PC-9 (cell line): ENCODE measurements around the gene CDC14A. TPM values are rescaled to one million over a fixed set of nuclear protein-coding genes. Genes with fewer than 3 reads are reported as not detected.

Experiments used
- BruUV-seq: library from RNA; stranded (reverse); fragments of 400-500 nt; replicated peaks from 2 replicates; lab custom pipeline; 2021; lab: Mats Ljungman, UMichigan
- CTCF ChIA-PET: fragments of 300-600 bp; sonication (Branson Sonifier 250); formaldehyde crosslinking; loops from one replicate; lab custom pipeline; 2022; ENCODE audit warnings: antibody characterized with exemption; lab: Charles Lee
- POLR2A ChIA-PET: fragments of 300-600 bp; sonication (Branson Sonifier 250); formaldehyde crosslinking; loops from one replicate; lab custom pipeline; 2022; ENCODE audit warnings: antibody characterized with exemption; ENCODE audit not compliant: unreplicated experiment; lab: Charles Lee
- DNase-seq, 2 experiments: peaks; one replicate each; pipeline versions ENCODE4 v3.0.0 to v3.0.0-alpha.2; 2015 to 2022; ENCODE audit warnings: mixed read lengths in 1 of 2
- H2AFZ ChIP-seq: fragments of 200-600 bp; sonication (generic); 2 replicates; pipeline ENCODE4 v1.8.1; 2017; ENCODE audit warnings: antibody characterized with exemption
- H3F3A ChIP-seq: fragments of 200-600 bp; sonication (generic); 2 replicates; pipeline ENCODE4 v1.8.1; 2017; ENCODE audit warnings: antibody characterized with exemption, mild to moderate bottlenecking, low read depth; ENCODE audit not compliant: insufficient read depth
- H3K27ac ChIP-seq: fragments of 200-600 bp; sonication (generic); 2 replicates; pipeline ENCODE4 v1.6.1; 2016; ENCODE audit warnings: mixed run types
- H3K27me3 ChIP-seq: fragments of 200-600 bp; sonication (generic); 2 replicates; pipeline ENCODE4 v1.6.1; 2016; ENCODE audit warnings: low read depth, mixed run types; ENCODE audit not compliant: insufficient read depth
- H3K36me3 ChIP-seq: fragments of 200-600 bp; sonication (generic); 2 replicates; pipeline ENCODE4 v1.6.1; 2016; ENCODE audit warnings: low read depth, mixed run types
- H3K4me1 ChIP-seq: fragments of 200-600 bp; sonication (generic); replicated peaks from 2 replicates; pipeline ENCODE4 v1.6.1; 2016; ENCODE audit warnings: mixed run types; ENCODE audit not compliant: insufficient read depth
- H3K4me2 ChIP-seq: fragments of 200-600 bp; sonication (generic); 2 replicates; pipeline ENCODE4 v1.6.1; 2017; ENCODE audit warnings: mixed run types
- H3K4me3 ChIP-seq: fragments of 200-600 bp; sonication (generic); 2 replicates; pipeline ENCODE4 v1.6.1; 2016; ENCODE audit warnings: mixed run types
- H3K79me2 ChIP-seq: fragments of 200-600 bp; sonication (generic); 2 replicates; pipeline ENCODE4 v1.6.1; 2017; ENCODE audit warnings: low read depth, mixed run types
- H3K9me2 ChIP-seq: fragments of 200-600 bp; sonication (generic); 2 replicates; pipeline ENCODE4 v1.8.1; 2017; ENCODE audit warnings: mild to moderate bottlenecking; ENCODE audit not compliant: insufficient read depth
- H3K9me3 ChIP-seq: fragments of 200-600 bp; sonication (generic); 2 replicates; pipeline ENCODE4 v1.8.1; 2016; ENCODE audit warnings: low read depth; ENCODE audit not compliant: insufficient read depth
- H4K20me1 ChIP-seq: fragments of 200-600 bp; sonication (generic); 2 replicates; pipeline ENCODE4 v1.8.1; 2017; ENCODE audit not compliant: insufficient read depth
- EZH2 ChIP-seq: fragments of 200-600 bp; sonication (generic); IDR thresholded peaks from 2 replicates; pipeline ENCODE4 v1.8.0; 2017; ENCODE audit warnings: antibody characterized with exemption, low read depth
- intact Hi-C: fragments of 100-400 bp; cut with micrococcal nuclease; formaldehyde crosslinking; loops from one replicate; pipeline ENCODE4 v1.10.0; 2022; ENCODE audit not compliant: unreplicated experiment
- total RNA-seq: library from RNA; stranded (reverse); gene quantifications from 2 replicates; pipeline ENCODE4 v1.2.3, GENCODE V29; 2021
- TF ChIP-seq, protein P1 (sequence below): fragments of 200-600 bp; sonication (generic); conservative IDR thresholded peaks from 2 replicates; pipeline ENCODE4 v1.6.1; 2017; ENCODE audit warnings: mixed run types, antibody characterized with exemption, mild to moderate bottlenecking, moderate library complexity

The CDC14A gene
- total RNA-seq, 1 experiment from 2014 or later, result 2.8 TPM

DNA sequence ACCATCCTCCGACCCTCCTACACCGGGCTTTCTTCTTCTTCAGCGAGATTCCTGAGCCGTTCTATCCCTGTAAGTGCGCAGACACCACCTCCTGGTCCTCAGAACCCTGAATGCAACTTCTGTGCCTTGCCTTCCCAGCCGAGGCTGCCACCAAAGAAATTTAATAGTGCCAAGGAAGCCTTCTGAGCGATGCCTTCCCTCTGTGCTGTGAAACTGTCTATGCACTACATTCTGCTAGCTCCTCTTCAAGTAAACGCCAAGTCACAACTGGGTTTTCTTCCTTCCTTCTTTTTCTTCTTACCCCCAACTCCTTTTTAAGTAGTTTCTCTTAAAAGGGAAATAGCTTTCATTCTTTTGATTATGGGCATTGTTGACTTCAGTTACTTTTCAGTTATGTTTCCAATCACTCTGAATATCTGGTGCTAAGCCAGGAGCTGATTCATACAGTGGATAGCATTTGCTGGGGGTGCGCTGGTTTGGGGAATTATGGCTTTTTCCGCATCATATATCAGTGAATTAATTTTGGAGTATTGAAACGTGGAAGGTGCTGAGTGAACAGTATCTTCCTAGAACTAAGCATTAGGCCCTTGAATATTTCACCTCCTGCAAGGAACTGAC is 147.0 kb downstream of the CDC14A start:
- no TSS peak for BruUV-seq
- H3K4me3 ChIP-seq, result no peak overlapping the region
- no peaks in the 10 kb centered on the region for H3K9me3 ChIP-seq
- intact Hi-C loops, result no loop called here
- H3K27ac ChIP-seq, result no peak overlapping the region
- no peaks in the 10 kb centered on the region for H3K79me2 ChIP-seq
- H3K9me2 ChIP-seq, result no peaks in the 10 kb centered on the region
- TF ChIP-seq EZH2, result no peak
- TF ChIP-seq, protein P1, sequence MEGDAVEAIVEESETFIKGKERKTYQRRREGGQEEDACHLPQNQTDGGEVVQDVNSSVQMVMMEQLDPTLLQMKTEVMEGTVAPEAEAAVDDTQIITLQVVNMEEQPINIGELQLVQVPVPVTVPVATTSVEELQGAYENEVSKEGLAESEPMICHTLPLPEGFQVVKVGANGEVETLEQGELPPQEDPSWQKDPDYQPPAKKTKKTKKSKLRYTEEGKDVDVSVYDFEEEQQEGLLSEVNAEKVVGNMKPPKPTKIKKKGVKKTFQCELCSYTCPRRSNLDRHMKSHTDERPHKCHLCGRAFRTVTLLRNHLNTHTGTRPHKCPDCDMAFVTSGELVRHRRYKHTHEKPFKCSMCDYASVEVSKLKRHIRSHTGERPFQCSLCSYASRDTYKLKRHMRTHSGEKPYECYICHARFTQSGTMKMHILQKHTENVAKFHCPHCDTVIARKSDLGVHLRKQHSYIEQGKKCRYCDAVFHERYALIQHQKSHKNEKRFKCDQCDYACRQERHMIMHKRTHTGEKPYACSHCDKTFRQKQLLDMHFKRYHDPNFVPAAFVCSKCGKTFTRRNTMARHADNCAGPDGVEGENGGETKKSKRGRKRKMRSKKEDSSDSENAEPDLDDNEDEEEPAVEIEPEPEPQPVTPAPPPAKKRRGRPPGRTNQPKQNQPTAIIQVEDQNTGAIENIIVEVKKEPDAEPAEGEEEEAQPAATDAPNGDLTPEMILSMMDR, result no peak
- H3K36me3 ChIP-seq, result no peaks in the 10 kb centered on the region
- H4K20me1 ChIP-seq, result no peaks in the 10 kb centered on the region
- no peak for DNase-seq
- ChIA-PET POLR2A (no interaction called here), CTCF (no interaction called here)
- no peak overlapping the region for H2AFZ ChIP-seq
- no peaks in the 10 kb centered on the region for H3K27me3 ChIP-seq
- peaks cover 9% of the 10 kb centered on the region; the same call in 1 of the 2 replicates for H3F3A ChIP-seq
- no peak overlapping the region for H3K4me2 ChIP-seq
- H3K4me1 ChIP-seq, result peaks cover 10% of the 10 kb centered on the region

DNA sequence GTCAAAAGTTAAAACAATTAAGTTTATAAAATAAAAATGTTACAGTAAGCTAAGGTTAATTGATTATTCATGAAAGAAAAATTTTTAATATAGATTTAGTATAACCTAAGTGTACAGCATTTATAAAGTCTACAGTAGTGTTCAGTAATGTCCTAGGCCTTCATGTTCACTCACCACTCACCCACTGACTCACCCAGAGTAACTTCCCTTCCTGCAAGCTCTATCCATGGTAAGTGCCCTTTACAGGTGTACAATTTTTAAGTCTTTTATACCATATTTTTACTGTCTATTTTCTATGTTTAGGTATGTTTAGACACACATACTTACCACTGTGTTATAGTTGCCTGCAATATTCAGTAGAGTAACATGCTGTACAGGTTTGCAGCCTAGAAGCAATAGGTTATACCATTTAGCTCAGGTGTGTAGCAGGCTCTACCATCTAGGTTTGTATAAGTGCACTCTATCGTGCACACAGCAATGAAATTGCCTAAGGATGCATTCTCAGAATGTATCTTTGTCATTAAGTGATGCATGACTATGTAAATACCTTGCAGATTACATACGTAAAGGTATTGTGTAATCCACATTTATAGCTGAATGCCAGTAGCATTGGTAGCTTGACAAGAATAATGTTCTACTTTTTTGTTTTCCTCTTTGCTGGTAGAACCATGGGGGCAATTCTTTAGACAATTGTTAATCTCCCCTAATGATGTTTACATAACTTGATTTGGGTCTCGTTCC is 149.9 kb downstream of the CDC14A start:
- ChIA-PET CTCF (no interaction called here), POLR2A (no interaction called here)
- H3K79me2 ChIP-seq, result no peaks in the 10 kb centered on the region
- BruUV-seq, result no TSS peak
- H3K4me3 ChIP-seq, result no peak overlapping the region
- peaks cover 10% of the 10 kb centered on the region for H3K4me1 ChIP-seq
- no peak overlapping the region for H3K27ac ChIP-seq
- H3K36me3 ChIP-seq, result no peaks in the 10 kb centered on the region
- TF ChIP-seq EZH2, result no peak
- TF ChIP-seq, protein P1, result no peak
- no peaks in the 10 kb centered on the region for H3K27me3 ChIP-seq
- no peak overlapping the region for H2AFZ ChIP-seq
- DNase-seq, result peak in 1 of 2 experiments; percentile 88
- H3K4me2 ChIP-seq, result peak overlapping the region; percentile 1; the same call in 1 of the 2 replicates
- intact Hi-C loops, result no loop called here
- H3K9me2 ChIP-seq, result no peaks in the 10 kb centered on the region
- peaks cover 9% of the 10 kb centered on the region; the same call in 1 of the 2 replicates for H3F3A ChIP-seq
- H4K20me1 ChIP-seq, result no peaks in the 10 kb centered on the region
- no peaks in the 10 kb centered on the region for H3K9me3 ChIP-seq

GRCh38 chr1:100506217-100506616 is 153.9 kb downstream of the CDC14A start:
- Histone ChIP-seq H3K9me3 (no peaks in the 10 kb centered on the region), H3K4me2 (no peak overlapping the region), H3K27me3 (no peaks in the 10 kb centered on the region), H3K27ac (no peak overlapping the region), H3K36me3 (no peaks in the 10 kb centered on the region), H3K4me1 (peaks cover 10% of the 10 kb centered on the region), H3K4me3 (no peak overlapping the region), H3K9me2 (no peaks in the 10 kb centered on the region), H3F3A (peaks cover 9% of the 10 kb centered on the region; the same call in 1 of the 2 replicates), H2AFZ (no peak overlapping the region), H4K20me1 (no peaks in the 10 kb centered on the region), H3K79me2 (no peaks in the 10 kb centered on the region)
- ChIA-PET POLR2A (no interaction called here), CTCF (no interaction called here)
- no peak for TF ChIP-seq EZH2
- TF ChIP-seq, protein P1, result no peak
- intact Hi-C loops, result no loop called here
- BruUV-seq, result no TSS peak
- no peak for DNase-seq
